IPS-11a (cell line): ENCODE results near the gene SPATA2L.

Source experiments
- H3K4me3 ChIP-seq: one replicate; pipeline ENCODE4 v1.5.1; 2013; ENCODE audit warnings: low read depth, low read length, control low read depth

The SPATA2L gene, protein sequence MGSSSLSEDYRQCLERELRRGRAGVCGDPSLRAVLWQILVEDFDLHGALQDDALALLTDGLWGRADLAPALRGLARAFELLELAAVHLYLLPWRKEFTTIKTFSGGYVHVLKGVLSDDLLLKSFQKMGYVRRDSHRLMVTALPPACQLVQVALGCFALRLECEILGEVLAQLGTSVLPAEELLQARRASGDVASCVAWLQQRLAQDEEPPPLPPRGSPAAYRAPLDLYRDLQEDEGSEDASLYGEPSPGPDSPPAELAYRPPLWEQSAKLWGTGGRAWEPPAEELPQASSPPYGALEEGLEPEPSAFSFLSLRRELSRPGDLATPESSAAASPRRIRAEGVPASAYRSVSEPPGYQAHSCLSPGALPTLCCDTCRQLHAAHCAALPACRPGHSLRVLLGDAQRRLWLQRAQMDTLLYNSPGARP

DNA sequence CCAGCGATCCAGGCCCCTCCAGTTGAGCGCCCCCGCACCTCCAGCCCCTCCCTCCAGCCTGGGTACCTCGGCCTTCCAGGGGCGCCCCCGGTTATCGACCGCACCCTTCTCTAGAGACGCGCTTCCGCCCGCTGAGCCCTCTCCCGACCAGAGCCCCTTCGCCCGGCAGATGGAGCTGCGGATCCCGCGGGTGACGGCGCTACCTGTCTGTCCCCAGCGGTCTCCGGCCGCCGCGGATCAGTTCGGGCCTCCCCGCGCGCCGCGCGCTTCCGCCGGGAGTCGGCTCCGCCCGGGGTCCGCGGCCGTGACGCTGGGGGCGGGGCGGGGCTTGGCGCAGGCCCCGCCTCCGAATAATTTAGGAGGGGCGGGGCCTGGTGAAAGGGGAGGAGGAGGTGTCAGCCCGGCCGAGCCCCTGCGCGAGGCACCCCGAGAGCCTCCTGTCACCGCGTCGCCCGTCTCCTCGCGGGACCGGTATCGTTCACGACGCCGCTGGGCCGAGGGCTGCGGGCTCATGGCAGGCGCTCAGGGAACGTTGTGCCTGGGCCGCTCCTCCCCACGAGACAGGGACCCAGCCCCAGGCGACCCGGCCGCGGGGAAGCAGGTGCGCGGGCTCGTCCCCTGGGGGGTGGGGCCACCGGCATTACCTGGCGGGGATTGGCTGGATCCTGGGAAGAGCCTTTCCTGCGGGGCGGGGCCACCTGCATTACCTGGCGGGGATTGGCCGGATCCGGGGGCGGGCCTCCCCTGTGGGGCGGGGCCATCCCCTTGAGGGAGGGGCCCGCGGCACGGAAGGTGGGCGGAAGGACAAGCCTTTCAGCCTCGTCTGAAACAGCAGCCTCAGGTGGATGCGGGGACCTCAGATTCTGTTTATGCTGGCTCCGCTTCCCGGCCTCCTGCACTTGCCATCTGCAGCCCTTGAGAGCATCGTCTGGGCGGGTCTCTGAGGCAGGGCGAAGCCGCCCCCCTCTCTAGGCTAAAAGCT lies at the start of gene SPATA2L:
SPATA2L (minus strand) TSS at position 281 of the 982 bp plus-strand sequence. CDS start 473 bp downstream, outside the sequence.
- peak within 1 kb of the TSS; percentile 72 for H3K4me3 ChIP-seq

DNA sequence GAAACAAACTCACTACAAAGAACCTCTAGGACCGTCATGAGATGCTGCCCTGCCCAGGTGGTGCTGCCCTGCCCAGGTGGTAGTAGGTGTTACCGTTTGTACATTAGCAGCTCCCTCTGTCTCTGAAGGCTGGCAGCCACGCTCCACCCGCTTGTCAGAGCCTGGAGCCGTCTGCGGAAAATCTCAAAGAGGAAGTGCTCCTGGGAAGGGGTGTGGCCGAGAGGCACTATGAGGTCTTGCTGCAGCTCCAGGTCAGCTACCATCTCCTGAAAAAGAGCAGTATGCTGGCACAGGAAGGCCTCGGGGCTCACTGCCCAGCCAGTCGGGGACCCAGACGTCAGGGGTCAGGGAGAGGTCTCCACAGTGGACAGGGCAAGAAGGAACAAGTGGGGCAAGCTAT lies 48.1 kb upstream of the SPATA2L start:
- H3K4me3 ChIP-seq: no peak overlapping the region

DNA sequence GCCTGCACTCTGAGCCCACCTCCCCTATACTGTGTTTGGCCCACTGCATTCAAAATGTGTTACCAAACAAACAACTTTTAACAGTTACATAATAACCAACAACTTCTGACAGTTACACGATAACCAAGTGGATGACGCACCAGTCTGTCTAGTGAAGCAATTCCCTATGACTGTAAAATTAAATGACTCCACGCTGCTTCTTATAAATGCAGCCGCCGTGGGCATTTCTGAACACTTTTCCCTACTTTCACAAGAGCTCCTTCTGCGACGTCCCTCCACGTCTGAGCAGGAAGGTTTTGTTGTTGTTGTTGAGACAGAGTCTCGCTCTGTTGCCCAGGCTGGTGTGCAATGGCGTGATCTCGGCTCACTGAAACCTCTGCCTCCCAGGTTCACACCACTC lies 47.4 kb upstream of the SPATA2L start:
- no peak overlapping the region for H3K4me3 ChIP-seq

DNA sequence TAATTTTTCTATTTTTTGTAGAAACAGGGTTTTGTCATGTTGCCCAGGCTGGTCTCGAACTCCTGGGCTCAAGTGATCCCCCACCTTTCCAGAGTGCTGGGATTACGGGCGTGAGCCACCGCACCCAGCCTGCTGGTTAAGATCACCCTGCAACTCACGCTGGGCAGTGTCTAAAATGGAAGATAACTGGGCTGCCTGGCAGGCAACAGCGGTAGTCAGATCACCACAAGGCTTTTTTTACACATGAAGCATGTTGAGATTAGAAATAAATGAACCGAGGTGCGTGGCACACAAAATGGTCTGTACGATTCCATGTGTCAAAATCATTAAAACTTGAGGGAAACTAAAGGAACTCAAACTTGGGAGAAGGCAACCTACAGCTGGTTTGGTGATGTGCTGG lies 46.6 kb upstream of the SPATA2L start:
- no peak overlapping the region for H3K4me3 ChIP-seq

DNA sequence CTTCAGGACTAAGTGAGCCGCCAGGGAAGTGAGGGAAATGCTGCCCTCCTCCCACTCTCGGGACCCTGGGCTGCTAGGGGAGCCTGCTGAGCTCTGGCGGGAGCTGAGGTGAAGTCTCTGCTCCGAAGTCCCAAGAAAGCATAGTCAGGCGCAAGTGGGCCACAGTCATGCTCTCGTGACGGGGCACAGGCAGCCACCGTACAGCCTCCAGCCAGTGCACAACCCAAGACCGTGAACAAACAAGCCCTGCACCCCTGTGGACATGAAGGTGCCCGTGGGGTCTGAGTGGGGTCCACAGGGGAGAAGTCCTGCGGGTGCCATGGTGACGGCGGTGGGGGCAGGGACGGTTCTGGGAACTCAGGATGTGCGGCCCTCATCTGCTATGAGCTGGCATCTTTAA lies 44.5 kb upstream of the SPATA2L start:
- H3K4me3 ChIP-seq: no peak overlapping the region

DNA sequence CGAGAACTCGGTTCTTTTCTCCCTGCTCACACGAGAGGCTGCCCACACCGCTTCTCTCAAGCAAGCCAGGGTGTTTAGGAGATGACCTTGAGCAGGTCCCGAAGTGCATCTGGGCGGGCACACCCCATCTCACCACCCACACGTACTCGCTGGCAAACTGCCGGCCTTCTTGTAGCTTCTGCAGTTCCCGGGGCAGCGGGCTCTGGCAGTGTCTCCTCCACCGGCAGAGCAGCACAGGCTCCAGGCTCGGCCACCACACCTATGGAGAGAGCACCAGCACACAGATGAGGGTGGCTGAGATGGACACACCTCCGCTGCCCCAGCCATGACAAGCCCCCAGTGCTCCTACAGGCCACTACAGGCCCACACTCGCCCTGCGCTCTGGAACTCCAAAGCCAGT lies 43.3 kb upstream of the SPATA2L start:
- H3K4me3 ChIP-seq: no peak overlapping the region

DNA sequence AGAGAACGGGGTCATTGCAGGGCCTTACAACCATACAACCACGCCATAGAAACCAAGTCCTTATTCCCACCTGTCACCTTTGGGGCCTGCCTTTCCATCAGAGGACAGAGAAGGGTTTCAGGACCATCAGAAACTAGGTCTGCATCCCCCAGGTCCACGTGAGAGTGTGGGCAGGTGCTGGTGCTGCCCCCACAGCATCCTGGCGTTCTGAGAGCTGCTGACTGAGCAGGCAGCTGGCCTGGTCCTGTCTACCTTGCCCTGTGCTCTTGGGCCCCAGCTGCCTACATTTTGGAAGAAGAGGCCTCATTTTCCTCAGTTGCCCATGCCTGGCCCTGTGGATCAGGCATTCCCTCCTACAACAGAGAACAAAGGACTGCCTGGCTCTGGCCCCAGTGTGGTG lies 41.4 kb upstream of the SPATA2L start:
- no peak overlapping the region for H3K4me3 ChIP-seq

DNA sequence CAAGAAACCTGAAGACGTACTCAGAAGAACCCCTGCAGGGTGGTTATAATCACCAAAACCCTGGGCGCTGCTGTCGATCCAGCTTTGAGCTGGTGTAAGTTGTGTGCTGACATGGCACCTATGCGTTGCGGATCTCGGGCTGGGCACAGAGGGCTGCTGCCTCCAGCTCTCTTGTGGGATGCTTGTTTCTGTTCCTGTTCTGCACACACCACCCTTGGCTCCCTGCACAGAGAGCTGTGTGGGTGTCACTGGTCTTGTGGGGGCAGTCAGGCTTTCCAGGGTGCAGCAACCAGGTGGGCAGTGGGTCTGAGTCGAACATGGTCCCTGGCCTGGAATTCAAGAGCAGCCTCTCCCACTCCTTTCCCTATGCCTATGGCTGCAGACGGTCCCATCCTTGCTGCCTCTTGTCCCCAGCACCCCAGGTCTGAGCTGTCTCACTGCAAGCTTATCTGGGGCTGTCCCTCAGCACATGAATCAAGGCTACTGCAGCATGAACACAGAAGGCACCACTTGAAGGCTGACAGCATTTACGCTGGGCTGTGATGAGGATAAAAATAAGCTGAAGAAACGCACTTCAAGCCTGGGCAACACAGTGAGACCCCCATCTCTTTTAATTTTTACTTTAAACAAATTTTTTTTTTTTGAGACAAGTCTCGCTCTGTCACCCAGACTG lies 40.0 kb upstream of the SPATA2L start:
- no peak overlapping the region for H3K4me3 ChIP-seq

DNA sequence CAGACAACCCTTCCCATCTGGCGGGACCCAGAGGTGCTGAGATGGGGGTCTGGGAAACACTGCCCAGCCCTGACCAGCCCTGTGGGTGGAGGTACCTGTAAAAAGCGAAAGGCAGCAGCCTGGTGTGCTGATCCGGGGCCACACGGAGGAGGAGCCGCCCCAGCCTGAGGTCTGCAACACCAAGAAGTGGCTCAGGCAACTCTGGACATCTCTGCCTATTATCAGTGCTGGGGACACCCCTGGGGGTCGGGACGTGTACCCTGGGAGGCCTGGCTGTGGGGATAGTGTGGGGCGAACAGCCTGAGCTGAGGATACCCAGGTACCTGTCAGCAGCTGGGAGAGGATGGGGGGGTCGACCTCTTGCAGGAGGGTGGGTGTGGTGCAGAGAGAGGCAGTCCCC lies 37.9 kb upstream of the SPATA2L start:
- H3K4me3 ChIP-seq: no peak overlapping the region

DNA sequence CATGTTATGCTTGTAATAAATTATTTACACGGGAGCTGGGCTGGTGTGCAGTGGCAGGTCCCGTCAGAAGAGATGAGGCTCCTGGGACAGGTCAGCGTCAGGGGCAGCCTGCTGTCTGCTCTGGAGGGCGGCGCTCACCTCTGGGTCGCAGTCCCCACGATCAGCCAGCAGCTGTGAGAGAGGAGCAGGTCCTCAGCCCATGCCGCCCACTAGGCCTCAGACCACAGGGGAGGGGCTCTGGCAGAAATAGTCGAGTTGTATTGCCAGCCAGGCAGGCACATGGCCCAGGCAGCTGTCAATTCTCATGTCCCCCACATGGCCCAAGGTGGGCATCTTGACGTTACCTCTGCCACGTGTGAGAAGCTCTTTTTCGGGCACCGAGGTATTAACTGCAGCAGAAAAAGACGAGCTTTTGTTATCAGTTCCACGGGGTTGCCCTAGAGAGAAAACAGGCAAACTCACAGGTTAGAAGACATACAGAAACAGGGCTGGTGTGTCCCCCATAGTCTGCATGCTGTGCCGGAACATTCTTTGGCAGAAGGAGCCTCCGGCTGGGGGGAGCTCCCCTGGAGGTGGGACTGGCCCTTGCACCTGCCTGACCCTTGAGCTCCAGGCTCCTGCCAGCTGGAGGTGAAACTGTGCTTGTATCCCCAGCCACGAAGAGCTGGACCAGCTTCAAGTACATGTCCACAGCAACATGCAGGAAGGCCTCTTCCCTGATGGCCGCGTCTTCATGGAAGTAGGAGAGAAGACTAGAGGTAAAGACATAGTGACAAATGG lies 37.2 kb upstream of the SPATA2L start:
- no peak overlapping the region for H3K4me3 ChIP-seq

DNA sequence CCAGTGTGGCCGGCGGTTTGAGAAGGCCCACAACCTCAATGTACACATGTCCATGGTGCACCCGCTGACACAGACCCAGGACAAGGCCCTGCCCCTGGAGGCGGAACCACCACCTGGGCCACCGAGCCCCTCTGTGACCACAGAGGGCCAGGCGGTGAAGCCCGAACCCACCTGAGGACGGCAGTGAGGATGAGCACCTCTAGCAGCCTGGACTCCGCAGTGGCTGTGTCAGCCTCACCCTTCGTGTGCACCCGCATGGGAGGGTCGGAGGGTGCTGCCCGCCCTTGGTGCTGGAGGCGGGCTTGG lies 36.5 kb upstream of the SPATA2L start:
- no peak overlapping the region for H3K4me3 ChIP-seq

DNA sequence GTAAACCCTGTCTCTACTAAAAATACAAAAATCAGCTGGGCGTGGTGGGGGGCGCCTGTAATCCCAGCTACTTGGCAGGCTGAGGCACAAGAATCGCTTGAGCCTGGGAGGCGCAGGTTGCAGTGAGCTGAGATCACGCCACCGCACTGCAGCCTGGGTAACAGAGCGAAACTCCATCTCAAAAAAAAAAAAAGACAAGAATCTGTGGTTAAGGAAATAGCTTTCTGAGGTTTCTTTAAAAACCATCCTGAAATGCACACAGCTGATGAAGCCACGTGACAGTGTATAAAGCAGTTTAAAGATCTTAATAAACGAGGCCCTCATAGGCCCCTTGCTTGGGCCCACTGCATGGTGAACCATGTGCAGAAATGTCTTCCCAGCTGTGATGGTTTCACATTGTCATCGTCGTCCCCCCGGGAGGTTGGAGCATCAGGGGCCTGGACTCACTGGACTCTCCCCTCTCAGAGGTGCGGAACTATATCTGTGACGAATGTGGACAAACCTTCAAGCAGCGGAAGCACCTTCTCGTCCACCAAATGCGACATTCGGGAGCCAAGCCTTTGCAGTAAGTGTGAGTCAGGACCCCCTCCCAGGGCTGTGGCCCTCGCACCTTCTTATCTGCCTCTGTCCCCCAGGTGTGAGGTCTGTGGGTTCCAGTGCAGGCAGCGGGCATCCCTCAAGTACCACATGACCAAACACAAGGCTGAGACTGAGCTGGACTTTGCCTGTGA lies 36.0 kb upstream of the SPATA2L start:
- no peak overlapping the region for H3K4me3 ChIP-seq

DNA sequence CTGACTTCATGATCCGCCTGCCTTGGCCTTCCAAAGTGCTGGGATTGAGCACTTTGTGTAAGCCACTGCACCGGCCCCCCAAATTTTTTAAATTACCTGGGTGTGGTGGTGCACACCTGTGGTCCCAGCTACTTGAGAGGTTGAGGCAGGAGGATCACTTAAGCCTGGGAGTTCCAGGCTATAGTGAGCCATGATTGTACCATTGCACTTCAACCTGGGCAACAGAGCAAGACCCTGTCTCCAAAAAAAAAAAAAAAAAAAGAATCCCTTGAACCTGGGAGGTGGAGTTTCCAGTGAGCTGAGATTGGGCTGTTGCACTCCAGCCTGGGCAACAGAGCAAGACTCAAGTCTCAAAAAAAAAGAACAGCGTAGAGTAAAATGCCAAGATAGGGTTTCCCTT lies 35.0 kb upstream of the SPATA2L start:
- H3K4me3 ChIP-seq: no peak overlapping the region

DNA sequence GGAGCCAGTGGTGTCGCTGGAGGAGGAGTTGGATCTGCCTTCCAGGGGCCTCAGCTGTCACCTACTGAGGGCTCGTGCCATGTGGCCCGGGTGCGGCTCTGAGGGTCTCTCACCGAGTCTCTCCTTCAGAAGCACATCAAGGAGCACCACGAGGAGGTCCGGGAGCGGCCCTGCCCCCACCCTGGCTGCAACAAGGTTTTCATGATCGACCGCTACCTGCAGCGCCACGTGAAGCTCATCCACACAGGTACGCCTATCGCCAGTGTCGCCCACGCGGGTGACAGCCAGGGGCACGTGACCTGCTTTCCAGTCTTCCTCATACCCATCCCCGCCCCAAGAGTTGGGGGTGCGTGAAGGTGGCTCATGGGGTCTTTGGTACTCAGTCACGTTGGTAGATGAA lies 32.3 kb upstream of the SPATA2L start:
- no peak overlapping the region for H3K4me3 ChIP-seq

DNA sequence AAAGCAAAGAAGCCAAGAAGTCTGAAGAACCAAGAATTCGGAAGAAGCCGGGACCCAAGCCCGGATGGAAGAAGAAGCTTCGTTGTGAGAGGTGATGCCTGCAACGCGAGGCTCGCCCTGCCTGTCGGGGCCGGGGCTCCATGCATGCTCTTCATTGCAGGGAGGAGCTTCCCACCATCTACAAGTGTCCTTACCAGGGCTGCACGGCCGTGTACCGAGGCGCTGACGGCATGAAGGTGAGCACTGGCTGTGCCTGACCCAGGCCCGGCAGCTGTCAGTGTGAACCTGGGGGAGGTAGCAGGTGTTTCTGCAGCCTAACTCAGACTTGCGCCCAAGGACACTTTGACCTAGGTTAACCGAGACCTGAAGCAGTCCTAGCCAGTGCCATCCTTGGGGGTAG lies 31.8 kb upstream of the SPATA2L start:
- H3K4me3 ChIP-seq: no peak overlapping the region

DNA sequence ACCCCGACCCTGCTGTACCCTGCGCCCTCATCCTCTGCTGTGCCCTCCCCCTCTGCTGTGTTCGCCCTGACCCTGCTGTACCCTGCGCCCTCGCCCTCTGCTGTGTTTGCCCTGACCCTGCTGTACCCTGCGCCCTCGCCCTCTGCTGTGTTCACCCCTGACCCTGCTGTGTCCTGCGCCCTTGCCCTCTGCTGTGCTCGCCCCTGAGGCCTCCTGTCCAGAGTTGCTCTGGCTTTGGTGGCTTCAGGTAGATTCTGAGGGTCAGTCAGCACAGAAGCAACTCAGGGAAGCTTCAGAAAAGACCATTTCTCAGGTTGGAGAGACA lies 31.4 kb upstream of the SPATA2L start:
- H3K4me3 ChIP-seq: no peak overlapping the region

DNA sequence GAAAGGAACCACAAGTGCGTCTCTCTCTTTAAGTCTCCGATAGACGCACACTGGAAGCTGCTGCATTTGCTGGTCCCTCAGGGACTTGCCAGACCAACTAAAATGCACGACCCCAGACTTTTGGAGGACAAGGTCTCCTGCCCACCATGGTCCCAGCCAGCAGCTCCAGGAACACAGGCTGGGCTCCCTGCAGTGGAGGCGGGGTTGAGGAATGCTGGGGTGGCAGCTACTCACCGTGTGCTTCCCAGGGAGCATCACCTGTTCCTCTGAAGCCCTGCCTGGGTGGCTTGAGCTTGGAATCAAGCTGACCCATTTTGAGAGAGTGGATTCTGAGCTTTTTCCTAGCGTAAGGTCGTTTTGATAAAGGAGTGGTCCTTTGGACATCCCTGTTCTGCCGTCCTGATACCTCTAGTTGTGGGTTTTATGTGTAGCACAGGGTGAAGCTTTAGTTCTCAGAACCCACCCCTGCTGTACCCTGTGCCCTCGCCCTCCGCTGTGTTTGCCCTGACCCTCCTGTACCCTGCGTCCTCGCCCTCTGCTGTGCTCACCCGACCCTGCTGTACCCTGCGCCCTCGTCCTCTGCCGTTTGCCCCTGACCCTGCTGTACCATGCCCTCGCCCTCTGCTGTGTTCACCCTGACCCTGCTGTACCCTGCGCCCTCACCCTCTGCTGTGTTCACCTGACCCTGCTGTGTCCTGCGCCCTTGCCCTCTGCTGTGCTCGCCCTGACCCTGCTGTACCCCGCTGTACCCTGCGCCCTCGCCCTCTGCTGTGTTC lies 30.8 kb upstream of the SPATA2L start:
- no peak overlapping the region for H3K4me3 ChIP-seq

DNA sequence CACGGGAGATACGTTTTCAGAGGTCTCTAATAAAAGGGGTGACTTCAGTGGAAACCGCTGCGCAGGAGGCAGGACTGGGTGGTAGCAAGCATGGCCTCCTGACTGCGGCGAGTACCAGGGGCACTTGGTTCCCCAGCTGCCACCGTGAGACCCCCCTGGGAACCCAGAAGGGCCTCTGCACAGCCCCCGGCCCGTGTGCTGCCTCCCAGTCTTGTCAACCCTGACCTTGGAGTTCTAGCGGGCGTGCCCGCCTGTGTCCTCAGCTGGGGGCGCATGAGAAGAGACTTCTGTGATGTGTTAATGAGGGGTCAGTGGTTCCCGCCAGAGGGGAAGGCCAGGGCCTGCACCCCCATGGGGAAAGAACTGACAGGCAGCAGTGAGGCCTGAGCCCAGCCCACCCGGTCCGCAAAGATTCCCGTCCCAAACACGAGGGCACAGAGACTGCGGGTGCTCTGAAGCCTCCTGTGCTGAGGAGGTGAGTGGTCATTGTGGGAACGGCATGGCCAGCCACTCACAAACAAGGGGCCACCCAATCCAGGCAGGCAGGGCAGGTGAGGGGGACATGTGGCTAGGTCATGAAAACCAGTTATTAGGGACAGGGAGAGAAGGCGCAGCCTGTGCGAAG lies 29.2 kb upstream of the SPATA2L start:
- no peak overlapping the region for H3K4me3 ChIP-seq
